Measurements from ENCODE around the gene PLXNA3. TPM values are rescaled to one million over a fixed set of nuclear protein-coding genes. Genes with fewer than 3 reads are reported as not detected.

The PLXNA3 gene
- total and polyA plus RNA-seq, 2 experiments from 2014 or later: 2.7 to 5.4 TPM

DNA sequence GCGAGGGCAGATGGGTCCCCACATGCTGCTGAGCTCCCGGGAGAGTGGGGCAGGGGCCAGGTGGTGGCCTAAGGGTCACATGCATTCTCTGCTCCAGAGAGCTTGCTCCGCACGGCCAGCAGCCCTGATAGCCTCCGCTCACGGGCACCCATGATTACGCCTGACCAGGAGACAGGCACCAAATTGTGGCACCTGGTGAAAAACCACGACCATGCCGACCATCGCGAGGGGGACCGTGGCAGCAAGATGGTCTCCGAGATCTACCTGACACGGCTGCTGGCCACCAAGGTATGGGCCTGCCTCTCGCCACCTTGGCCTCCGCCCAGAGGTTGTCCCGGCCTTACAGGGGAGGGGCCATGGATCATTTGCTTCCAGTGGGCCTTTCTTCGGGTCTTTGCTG, 11.8 kb downstream of the PLXNA3 start:
- Histone ChIP-seq H3K4me3 (no peak overlapping the region), H4K20me1 (replicated peaks; ENCODE audit: insufficient read depth) (no peaks in the 10 kb centered on the region; the same call in 1 of the 2 replicates), H3F3A (replicated peaks; ENCODE audit: low read depth) (no peaks in the 10 kb centered on the region), H3K27ac (ENCODE audit: low read depth) (no peak overlapping the region), H3K27me3 (ENCODE audit: insufficient read depth) (no peaks in the 10 kb centered on the region), H2AFZ (no peak overlapping the region), H3K79me2 (replicated peaks; ENCODE audit: insufficient read depth) (no peaks in the 10 kb centered on the region), H3K36me3 (ENCODE audit: insufficient read depth) (no peaks in the 10 kb centered on the region), H3K4me1 (ENCODE audit: insufficient read depth) (no peaks in the 10 kb centered on the region), H3K4me2 (no peak overlapping the region), H3K9me2 (ENCODE audit: insufficient read depth) (no peaks in the 10 kb centered on the region)
- Mint-ChIP-seq H3K4me1 (no peaks in the 10 kb centered on the region), H3K9me3 (no peaks in the 10 kb centered on the region), H3K27me3 (ENCODE audit: insufficient read depth, low read depth, poor library complexity) (peaks cover 4% of the 10 kb centered on the region), H3K27ac (no peak overlapping the region), H3K4me3 (no peak overlapping the region), H3K36me3 (ENCODE audit: low read depth) (peaks cover 6% of the 10 kb centered on the region)
- DNase-seq (ENCODE audit: low spot score) (no peak), ATAC-seq (no peak)
- TF ChIP-seq JUNB (IDR thresholded peaks at IDR 0.05; ENCODE audit: unreplicated experiment) (no peak), EZH2phosphoT487 (IDR thresholded peaks at IDR 0.05; ENCODE audit: unreplicated experiment) (no peak), ETS1 (IDR thresholded peaks at IDR 0.05) (no peak), STAT1 (IDR thresholded peaks at IDR 0.05; ENCODE audit: unreplicated experiment) (no peak), ZNF114 (CRISPR knock-in tag; IDR thresholded peaks at IDR 0.05) (no peak), ZNF331 (CRISPR knock-in tag; IDR thresholded peaks at IDR 0.05; ENCODE audit: low read depth) (no peak), NANOG (IDR thresholded peaks at IDR 0.05; ENCODE audit: borderline replicate concordance) (no peak), CTCF (conservative IDR thresholded peaks at IDR 0.05; ENCODE audit: low read depth in 2 of 2) (no peak), POLR2AphosphoS5 (IDR thresholded peaks at IDR 0.05; ENCODE audit: low read depth) (no peak), CREB1 (CRISPR knock-in tag; IDR thresholded peaks at IDR 0.05; ENCODE audit: low read depth) (no peak), EZH2 (IDR thresholded peaks at IDR 0.05; ENCODE audit: low read depth, unreplicated experiment) (no peak), ZNF462 (CRISPR knock-in tag; IDR thresholded peaks at IDR 0.05) (no peak)
- TF ChIP-seq, protein P1, sequence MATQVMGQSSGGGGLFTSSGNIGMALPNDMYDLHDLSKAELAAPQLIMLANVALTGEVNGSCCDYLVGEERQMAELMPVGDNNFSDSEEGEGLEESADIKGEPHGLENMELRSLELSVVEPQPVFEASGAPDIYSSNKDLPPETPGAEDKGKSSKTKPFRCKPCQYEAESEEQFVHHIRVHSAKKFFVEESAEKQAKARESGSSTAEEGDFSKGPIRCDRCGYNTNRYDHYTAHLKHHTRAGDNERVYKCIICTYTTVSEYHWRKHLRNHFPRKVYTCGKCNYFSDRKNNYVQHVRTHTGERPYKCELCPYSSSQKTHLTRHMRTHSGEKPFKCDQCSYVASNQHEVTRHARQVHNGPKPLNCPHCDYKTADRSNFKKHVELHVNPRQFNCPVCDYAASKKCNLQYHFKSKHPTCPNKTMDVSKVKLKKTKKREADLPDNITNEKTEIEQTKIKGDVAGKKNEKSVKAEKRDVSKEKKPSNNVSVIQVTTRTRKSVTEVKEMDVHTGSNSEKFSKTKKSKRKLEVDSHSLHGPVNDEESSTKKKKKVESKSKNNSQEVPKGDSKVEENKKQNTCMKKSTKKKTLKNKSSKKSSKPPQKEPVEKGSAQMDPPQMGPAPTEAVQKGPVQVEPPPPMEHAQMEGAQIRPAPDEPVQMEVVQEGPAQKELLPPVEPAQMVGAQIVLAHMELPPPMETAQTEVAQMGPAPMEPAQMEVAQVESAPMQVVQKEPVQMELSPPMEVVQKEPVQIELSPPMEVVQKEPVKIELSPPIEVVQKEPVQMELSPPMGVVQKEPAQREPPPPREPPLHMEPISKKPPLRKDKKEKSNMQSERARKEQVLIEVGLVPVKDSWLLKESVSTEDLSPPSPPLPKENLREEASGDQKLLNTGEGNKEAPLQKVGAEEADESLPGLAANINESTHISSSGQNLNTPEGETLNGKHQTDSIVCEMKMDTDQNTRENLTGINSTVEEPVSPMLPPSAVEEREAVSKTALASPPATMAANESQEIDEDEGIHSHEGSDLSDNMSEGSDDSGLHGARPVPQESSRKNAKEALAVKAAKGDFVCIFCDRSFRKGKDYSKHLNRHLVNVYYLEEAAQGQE (IDR thresholded peaks at IDR 0.05; ENCODE audit: unreplicated experiment): no peak

All from GM23338 (cell line).